T-cell (primary cell): ENCODE data around the gene CCDC89. TPM values are rescaled to one million over a fixed set of nuclear protein-coding genes. Genes with fewer than 3 reads are reported as not detected.
"Not testable (repeated sequence)": the region's sequence is repeated elsewhere in the genome, so short reads cannot be mapped to it uniquely, and the experiment has no call there.

Experiments
- ATAC-seq, 4 experiments: fragments of 200-7000 bp in 3 of 4; fragments of 150-1000 bp in 1 of 4; cut with Tn5 transposase; replicated peaks in 1 of 4; 1 replicate in 3 of 4; 2 replicates in 1 of 4; pipeline ENCODE4 v1.10.0; 2021; ENCODE audit warnings: moderate library complexity in 3 of 4, mild to moderate bottlenecking in 2 of 4, moderate number of reproducible peaks in 1 of 4
- CTCF ChIA-PET, 2 donors: fragments of 300-600 bp; sonication (Branson Sonifier 250); formaldehyde crosslinking; loops; one replicate each; lab custom pipeline; 2022; ENCODE audit warnings: antibody characterized with exemption in 2 of 2; lab: Charles Lee
- POLR2A ChIA-PET, 2 donors: fragments of 300-600 bp; sonication (Branson Sonifier 250); formaldehyde crosslinking; loops; one replicate each; lab custom pipeline; 2022; ENCODE audit warnings: antibody characterized with exemption in 2 of 2; lab: Charles Lee
- DNase-seq, 35 experiments: peaks; one replicate each; pipeline versions ENCODE4 v3.0.0 to v3.0.0-alpha.2; 2013 to 2023
- H3K27ac ChIP-seq: one replicate; pipeline ENCODE4 v1.5.1; 2013; ENCODE audit warnings: low read length
- H3K27me3 ChIP-seq, 2 experiments: replicated peaks in 1 of 2; 1 replicate in 1 of 2; 2 replicates in 1 of 2; pipeline versions ENCODE4 v1.6.1 to v1.7.0; 2013; ENCODE audit warnings: low read length in 1 of 2, mixed read lengths in 1 of 2; ENCODE audit not compliant: control insufficient read depth in 2 of 2, insufficient read depth in 2 of 2; ENCODE audit errors: extremely low read depth in 1 of 2
- H3K36me3 ChIP-seq, 2 donors: 1 replicate in 1 of 2; 2 replicates in 1 of 2; pipeline versions ENCODE4 v1.6.1 to v1.7.0; 2013; ENCODE audit warnings: low read length in 1 of 2; ENCODE audit not compliant: control insufficient read depth in 2 of 2, insufficient read depth in 1 of 2; ENCODE audit errors: extremely low read depth in 1 of 2
- H3K4me1 ChIP-seq, 2 experiments: 1 replicate in 1 of 2; 2 replicates in 1 of 2; pipeline versions ENCODE4 v1.6.1 to v1.7.0; 2013; ENCODE audit warnings: low read length in 2 of 2, mixed read lengths in 1 of 2; ENCODE audit not compliant: insufficient read depth in 2 of 2, control insufficient read depth in 1 of 2; ENCODE audit errors: extremely low read depth in 1 of 2
- H3K4me3 ChIP-seq, 2 donors: 1 replicate in 1 of 2; 2 replicates in 1 of 2; pipeline versions ENCODE4 v1.5.1 to v1.7.0; 2013; ENCODE audit warnings: mild to moderate bottlenecking in 2 of 2, low read length in 1 of 2, moderate library complexity in 1 of 2; ENCODE audit not compliant: control insufficient read depth in 1 of 2; ENCODE audit errors: extremely low read depth in 1 of 2
- H3K9me3 ChIP-seq: 2 replicates; pipeline ENCODE4 v1.7.0; 2013
- H3K27ac Mint-ChIP-seq, 2 donors: one replicate each; pipeline ENCODE4 v1.8.0; 2020 to 2021; ENCODE audit warnings: mild to moderate bottlenecking in 2 of 2, mixed read lengths in 2 of 2
- H3K27me3 Mint-ChIP-seq, 2 donors: one replicate each; pipeline ENCODE4 v1.8.0; 2021 to 2022; ENCODE audit warnings: mixed read lengths in 2 of 2
- H3K36me3 Mint-ChIP-seq: one replicate; pipeline ENCODE4 v1.8.0; 2021; ENCODE audit warnings: mixed read lengths
- H3K4me1 Mint-ChIP-seq, 3 donors: one replicate each; pipeline ENCODE4 v1.8.0; 2020 to 2022; ENCODE audit warnings: mixed read lengths in 3 of 3, mild to moderate bottlenecking in 1 of 3
- H3K4me3 Mint-ChIP-seq, 3 donors: one replicate each; pipeline ENCODE4 v1.8.0; 2020 to 2022; ENCODE audit warnings: mild to moderate bottlenecking in 3 of 3, mixed read lengths in 3 of 3, moderate library complexity in 3 of 3
- H3K9me3 Mint-ChIP-seq, 3 donors: one replicate each; pipeline ENCODE4 v1.8.0; 2020 to 2022; ENCODE audit warnings: mixed read lengths in 3 of 3
- WGBS: methylation state at CpG from one replicate; pipeline ENCODE4 v1.1.5; 2013; ENCODE audit warnings: missing lambda C conversion rate; ENCODE audit not compliant: insufficient coverage; 5-methylcytosine and 5-hydroxymethylcytosine counted together
- total RNA-seq, 35 experiments: library from RNA in 6 of 35; stranded (reverse) in 6 of 35; fragments of 120-200 nt in 1 of 35; gene quantifications; one replicate each; pipeline versions ENCODE4 v1.2.1 to v1.2.4 and lab custom pipeline; 2013 to 2026

Gene CCDC89
- total RNA-seq, 5 donors from 2014 or later (not counting 1 experiment from before 2014, with no cell fraction given): 0.50 to 1.1 (median 0.53) TPM

DNA sequence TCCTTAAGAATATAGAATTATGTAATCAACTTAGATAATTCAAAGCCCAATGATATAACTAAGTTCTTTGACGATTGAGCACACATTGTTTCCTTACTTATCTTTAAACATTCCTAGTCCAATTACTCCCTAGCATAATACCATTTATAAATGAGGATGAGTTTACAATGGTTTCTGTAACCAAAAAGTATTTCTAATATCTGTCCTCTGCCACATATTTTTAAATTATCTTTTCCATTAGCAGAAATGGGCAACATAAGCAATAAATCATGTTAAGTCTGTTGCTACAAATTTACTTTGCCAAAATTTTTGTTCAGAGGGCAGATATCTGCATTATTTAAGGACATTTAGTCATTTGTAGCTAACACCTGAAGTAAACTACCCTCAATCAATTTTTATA, 27.8 kb downstream of the CCDC89 start:
- Histone ChIP-seq H3K27me3 (no peaks in the 10 kb centered on the region), H3K36me3 (peaks cover 0 to 45% of the 10 kb centered on the region in 2 donors), H3K4me1 (peaks cover 6 to 23% of the 10 kb centered on the region in 2 experiments), H3K27ac (no peak overlapping the region), H3K4me3 (no peak overlapping the region), H3K9me3 (no peaks in the 10 kb centered on the region)
- Mint-ChIP-seq H3K27ac (no peak overlapping the region), H3K4me1 (peaks cover 49 to 61% (median 60%) of the 10 kb centered on the region in 3 donors), H3K27me3 (no peaks in the 10 kb centered on the region), H3K4me3 (no peak overlapping the region), H3K36me3 (peaks cover 43% of the 10 kb centered on the region), H3K9me3 (no peaks in the 10 kb centered on the region)
- CTCF ChIA-PET: interaction anchor here (0.7 to 3.6 kb wide), 3 partner anchors 10 to 657 kb away, joined by 3 to 10 read pairs (median 6); partner anchors contain the start of gene TMEM126A (in 1 of the 2)
- POLR2A ChIA-PET: interaction anchor here (0.6 to 2.6 kb wide), 2 partner anchors 10 to 203 kb away, joined by 3 to 26 read pairs; partner anchors contain the start of gene TMEM126A (in 1 of the 2)
- no CpG with 5 or more reads among the region's 1 CpG for WGBS
- ATAC-seq: no peak
- no peak for DNase-seq

GRCh38 chr11:85656777-85657176, 29.2 kb downstream of the CCDC89 start:
- Histone ChIP-seq H3K4me3 (no peak overlapping the region), H3K27ac (no peak overlapping the region), H3K27me3 (no peaks in the 10 kb centered on the region), H3K36me3 (peaks cover under 1 to 42% of the 10 kb centered on the region in 2 donors), H3K4me1 (peaks cover 0 to 11% of the 10 kb centered on the region in 2 experiments), H3K9me3 (no peaks in the 10 kb centered on the region)
- H3K27me3 Mint-ChIP-seq: no peaks in the 10 kb centered on the region
- peaks cover 48 to 60% (median 59%) of the 10 kb centered on the region in 3 donors for H3K4me1 Mint-ChIP-seq
- WGBS: no CpG with 5 or more reads among the region's 1 CpG
- ChIA-PET POLR2A (interaction anchor here in 1 of 2 donors (1.1 kb wide), 1 partner anchor 9 kb away, joined by 6 read pairs; the partner anchor contains the start of gene TMEM126A), CTCF (interaction anchor here (0.7 to 3.6 kb wide), 2 partner anchors 9 to 611 kb away, joined by 3 to 10 read pairs; partner anchors contain the start of gene TMEM126A (in 1 of the 2))
- no peaks in the 10 kb centered on the region for H3K9me3 Mint-ChIP-seq
- no peak overlapping the region for H3K4me3 Mint-ChIP-seq
- peak overlapping the region in 1 of 2 donors; percentile 52 for H3K27ac Mint-ChIP-seq
- H3K36me3 Mint-ChIP-seq: peaks cover 43% of the 10 kb centered on the region
- DNase-seq: no peak
- no peak for ATAC-seq

DNA sequence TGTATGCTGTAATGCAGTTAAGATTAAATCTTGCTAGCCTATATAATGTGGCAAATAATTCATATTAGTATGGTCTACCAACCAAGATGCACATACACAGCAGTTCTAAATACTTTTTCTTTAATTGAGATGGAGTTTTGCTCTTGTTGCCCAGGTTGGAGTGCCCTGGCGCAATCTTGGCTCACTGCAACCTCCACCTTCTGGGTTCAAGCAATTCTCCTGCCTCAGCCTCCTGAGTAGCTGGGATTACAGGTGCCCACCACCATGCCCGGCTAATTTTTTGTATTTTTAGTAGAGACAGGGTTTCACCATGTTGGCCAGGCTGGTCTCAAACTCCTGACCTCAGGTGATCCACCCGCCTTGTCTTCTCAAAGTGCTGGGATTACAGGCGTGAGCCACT, 31.7 kb downstream of the CCDC89 start:
- H3K27me3 Mint-ChIP-seq, H3K9me3 ChIP-seq, H3K27ac ChIP-seq, H3K9me3 Mint-ChIP-seq, H3K4me1 ChIP-seq, CTCF ChIA-PET, H3K4me3 Mint-ChIP-seq, ATAC-seq, H3K4me3 ChIP-seq, H3K27me3 ChIP-seq, DNase-seq, H3K27ac Mint-ChIP-seq: not testable (repeated sequence)
- peaks cover 40 to 51% (median 47%) of the 10 kb centered on the region in 3 donors for H3K4me1 Mint-ChIP-seq
- no CpG with 5 or more reads among the region's 4 CpGs for WGBS
- H3K36me3 Mint-ChIP-seq: peaks cover 29% of the 10 kb centered on the region
- POLR2A ChIA-PET: interaction anchor here in 1 of 2 donors (1.0 kb wide), 1 partner anchor 9 kb away, joined by 3 read pairs; no protein-coding TSS in a partner anchor
- peaks cover 4 to 44% of the 10 kb centered on the region in 2 donors for H3K36me3 ChIP-seq

- Mint-ChIP-seq H3K36me3 (peaks cover 23% of the 10 kb centered on the region), H3K27ac (peak overlapping the region in 1 of 2 donors; percentile 52), H3K4me1 (peaks cover 45 to 51% (median 48%) of the 10 kb centered on the region in 3 donors), H3K4me3 (no peak overlapping the region), H3K9me3 (no peaks in the 10 kb centered on the region), H3K27me3 (no peaks in the 10 kb centered on the region)
- H3K4me3 ChIP-seq: no peak overlapping the region
- ATAC-seq: no peak
- whole genome bisulfite sequencing: no CpG with 5 or more reads among the region's 3 CpGs
- POLR2A ChIA-PET: interaction anchor here in 1 of 2 donors (1.0 kb wide), 1 partner anchor 11 kb away, joined by 3 read pairs; no protein-coding TSS in a partner anchor
- H3K36me3 ChIP-seq: peaks cover 4 to 37% of the 10 kb centered on the region in 2 donors
- CTCF ChIA-PET: interaction anchor here in 1 of 2 donors (1.3 kb wide), 1 partner anchor 15 kb away, joined by 3 read pairs; no protein-coding TSS in a partner anchor
- H3K4me1 ChIP-seq: peaks cover 7 to 9% of the 10 kb centered on the region in 2 experiments
- H3K27ac ChIP-seq: no peak overlapping the region
- H3K27me3 ChIP-seq: no peaks in the 10 kb centered on the region
- H3K9me3 ChIP-seq: no peaks in the 10 kb centered on the region
- DNase-seq: no peak
These were observed 33.1 kb downstream of the CCDC89 start for GRCh38 chr11:85652786-85653447.

- no peak for DNase-seq
- Histone ChIP-seq H3K27ac (no peak overlapping the region), H3K9me3 (no peaks in the 10 kb centered on the region), H3K27me3 (no peaks in the 10 kb centered on the region), H3K4me3 (no peak overlapping the region), H3K4me1 (peaks cover 15 to 17% of the 10 kb centered on the region in 2 experiments), H3K36me3 (peaks cover 4 to 25% of the 10 kb centered on the region in 2 donors)
- ChIA-PET POLR2A (interaction anchor here (0.5 to 0.7 kb wide), 2 partner anchors 18 to 204 kb away, joined by 4 to 5 read pairs; partner anchors contain the start of gene CCDC83 (in 1 of the 2)), CTCF (interaction anchor here in 1 of 2 donors (0.6 kb wide), 1 partner anchor 14 kb away, joined by 7 read pairs; no protein-coding TSS in a partner anchor)
- H3K4me3 Mint-ChIP-seq: no peak overlapping the region
- ATAC-seq: no peak
- peaks cover 42 to 51% (median 46%) of the 10 kb centered on the region in 3 donors for H3K4me1 Mint-ChIP-seq
- H3K36me3 Mint-ChIP-seq: peaks cover 14% of the 10 kb centered on the region
- H3K9me3 Mint-ChIP-seq: no peaks in the 10 kb centered on the region
- H3K27ac Mint-ChIP-seq: peak overlapping the region in 1 of 2 donors; percentile 36
- H3K27me3 Mint-ChIP-seq: no peaks in the 10 kb centered on the region
- WGBS: 88% methylated on average over 1 of the region's 1 CpG
These were observed 34.9 kb downstream of the CCDC89 start for GRCh38 chr11:85651118-85651517.
